HFFc6 (cell line): ENCODE measurements around the gene SIPA1L2. TPM values are rescaled to one million over a fixed set of nuclear protein-coding genes. Genes with fewer than 3 reads are reported as not detected.

ENCODE experiments used
- DNase-seq: peaks from one replicate; pipeline ENCODE4 v3.0.0-alpha.2; 2018
- H3K27ac Mint-ChIP-seq: 2 replicates; pipeline ENCODE4 v1.8.0; 2020; ENCODE audit warnings: mild to moderate bottlenecking, mixed read lengths
- H3K27me3 Mint-ChIP-seq: 2 replicates; pipeline ENCODE4 v1.8.0; 2021; ENCODE audit warnings: mild to moderate bottlenecking, moderate library complexity, mixed read lengths; ENCODE audit not compliant: insufficient read depth
- H3K36me3 Mint-ChIP-seq: 2 replicates; pipeline ENCODE4 v1.8.0; 2021; ENCODE audit warnings: low read depth, mixed read lengths
- H3K4me1 Mint-ChIP-seq: 2 replicates; pipeline ENCODE4 v1.8.0; 2020; ENCODE audit warnings: low read depth, mixed read lengths
- H3K4me3 Mint-ChIP-seq: 2 replicates; pipeline ENCODE4 v1.8.0; 2020; ENCODE audit warnings: mild to moderate bottlenecking, moderate library complexity, mixed read lengths
- H3K9me3 Mint-ChIP-seq: 2 replicates; pipeline ENCODE4 v1.8.0; 2020; ENCODE audit warnings: mild to moderate bottlenecking, mixed read lengths
- CTCF ChIP-seq: fragments of 200-600 bp; sonication (generic); IDR thresholded peaks from 2 replicates; pipeline ENCODE4 v1.5.0; 2021; ENCODE audit warnings: antibody characterized with exemption, mild to moderate bottlenecking
- total RNA-seq, 6 experiments: library from RNA; stranded (reverse); fragmentation: NEBNext Ultra II Directional; extraction: Animal tissue kit (Norgen Biotek cat#: 25700); gene quantifications; 2 replicates in 1 of 6; 3 replicates in 5 of 6; pipeline ENCODE4 v1.2.3, GENCODE V29; 2021

Gene SIPA1L2
- total RNA-seq, 6 experiments from 2014 or later = 0.02 to 0.05 (median 0.02) TPM; not detected in 1

GRCh38 chr1:232675260-232675659 lies 45.3 kb upstream of the SIPA1L2 start:
- no peak for DNase-seq
- no peak for TF ChIP-seq CTCF
- H3K27ac Mint-ChIP-seq = no peak overlapping the region
- H3K4me1 Mint-ChIP-seq = no peaks in the 10 kb centered on the region
- peaks cover 47% of the 10 kb centered on the region for H3K9me3 Mint-ChIP-seq
- H3K36me3 Mint-ChIP-seq = no peaks in the 10 kb centered on the region
- H3K4me3 Mint-ChIP-seq = no peak overlapping the region
- no peaks in the 10 kb centered on the region; the same call in 1 of the 2 replicates for H3K27me3 Mint-ChIP-seq

- H3K27ac Mint-ChIP-seq = no peak overlapping the region
- H3K4me1 Mint-ChIP-seq = no peaks in the 10 kb centered on the region
- H3K27me3 Mint-ChIP-seq = no peaks in the 10 kb centered on the region; the same call in 1 of the 2 replicates
- no peak for DNase-seq
- no peaks in the 10 kb centered on the region for H3K36me3 Mint-ChIP-seq
- no peak overlapping the region for H3K4me3 Mint-ChIP-seq
- H3K9me3 Mint-ChIP-seq = peaks cover 47% of the 10 kb centered on the region
- no peak for TF ChIP-seq CTCF
Observed at GRCh38 chr1:232673256-232673655, 43.3 kb upstream of the SIPA1L2 start.

- H3K4me3 Mint-ChIP-seq = no peak overlapping the region
- no peaks in the 10 kb centered on the region; the same call in 1 of the 2 replicates for H3K27me3 Mint-ChIP-seq
- H3K36me3 Mint-ChIP-seq = no peaks in the 10 kb centered on the region
- H3K27ac Mint-ChIP-seq = no peak overlapping the region
- peaks cover 39% of the 10 kb centered on the region for H3K9me3 Mint-ChIP-seq
- H3K4me1 Mint-ChIP-seq = no peaks in the 10 kb centered on the region
- DNase-seq = no peak
- no peak for TF ChIP-seq CTCF
Observed at GRCh38 chr1:232669981-232670747, 40.2 kb upstream of the SIPA1L2 start.

GRCh38 chr1:232667778-232668165 lies 37.8 kb upstream of the SIPA1L2 start:
- no peak for TF ChIP-seq CTCF
- Mint-ChIP-seq H3K36me3 (no peaks in the 10 kb centered on the region), H3K4me1 (no peaks in the 10 kb centered on the region), H3K4me3 (no peak overlapping the region), H3K27me3 (no peaks in the 10 kb centered on the region; the same call in 1 of the 2 replicates), H3K27ac (no peak overlapping the region), H3K9me3 (peaks cover 28% of the 10 kb centered on the region)
- DNase-seq = no peak

- peaks cover 27% of the 10 kb centered on the region for H3K9me3 Mint-ChIP-seq
- H3K4me1 Mint-ChIP-seq = no peaks in the 10 kb centered on the region
- no peak overlapping the region for H3K27ac Mint-ChIP-seq
- TF ChIP-seq CTCF = no peak
- DNase-seq = no peak
- H3K4me3 Mint-ChIP-seq = no peak overlapping the region
- H3K36me3 Mint-ChIP-seq = no peaks in the 10 kb centered on the region
- no peaks in the 10 kb centered on the region; the same call in 1 of the 2 replicates for H3K27me3 Mint-ChIP-seq
Observed at GRCh38 chr1:232667094-232667777, 37.3 kb upstream of the SIPA1L2 start.
